H1 (cell line): ENCODE measurements around the gene DIPK1B. TPM values are rescaled to one million over a fixed set of nuclear protein-coding genes. Genes with fewer than 3 reads are reported as not detected.

ENCODE experiments used
- ASH2L ChIP-seq: fragments of 200-600, 300-600 bp; sonication (generic); IDR thresholded peaks from one replicate; pipeline ENCODE4 v1.7.1; 2017; ENCODE audit warnings: low read length
- CEBPB ChIP-seq: IDR thresholded peaks from 2 replicates; pipeline ENCODE4 v1.6.1; 2012; ENCODE audit warnings: low read depth, low read length
- CHD1 ChIP-seq: IDR thresholded peaks from 2 replicates; pipeline ENCODE4 v1.6.1; 2012; ENCODE audit warnings: low read depth, low read length, improper control_type of control experiment
- CTCF ChIP-seq, 3 experiments: IDR thresholded peaks; 1 replicate in 2 of 3; 2 replicates in 1 of 3; pipeline versions ENCODE4 v1.5.1 to v1.6.1; 2011; ENCODE audit warnings: low read length in 3 of 3, mild to moderate bottlenecking in 3 of 3, inconsistent platforms in 2 of 3, low read depth in 1 of 3, moderate library complexity in 1 of 3; ENCODE audit not compliant: insufficient read depth in 1 of 3; ENCODE audit errors: control extremely low read depth in 1 of 3
- FOSL1 ChIP-seq: IDR thresholded peaks from 2 replicates; pipeline ENCODE4 v1.6.1; 2011; ENCODE audit warnings: mild to moderate bottlenecking, low read depth, low read length, moderate library complexity; ENCODE audit not compliant: insufficient read depth
- GTF2F1 ChIP-seq: IDR thresholded peaks from 2 replicates; pipeline ENCODE4 v1.6.1; 2012; ENCODE audit warnings: low read depth, low read length, improper control_type of control experiment, borderline replicate concordance
- HDAC2 ChIP-seq, 2 experiments: fragments of 300-600 bp in 1 of 2; sonication (generic) in 1 of 2; IDR thresholded peaks; 2 replicates each; pipeline ENCODE4 v1.6.1; 2011 to 2012; ENCODE audit warnings: low read depth in 2 of 2, low read length in 2 of 2, mild to moderate bottlenecking in 2 of 2, moderate library complexity in 2 of 2, borderline replicate concordance in 1 of 2, inconsistent platforms in 1 of 2
- JUN ChIP-seq: IDR thresholded peaks from 2 replicates; pipeline ENCODE4 v1.6.1; 2011; ENCODE audit warnings: low read depth, mild to moderate bottlenecking, improper control_type of control experiment, low read length
- JUND ChIP-seq: IDR thresholded peaks from 2 replicates; pipeline ENCODE4 v1.6.1; 2011; ENCODE audit warnings: mild to moderate bottlenecking, improper control_type of control experiment, low read length
- MAX ChIP-seq: IDR thresholded peaks from 2 replicates; pipeline ENCODE4 v1.6.1; 2012; ENCODE audit warnings: inconsistent platforms
- NRF1 ChIP-seq: IDR thresholded peaks from 2 replicates; pipeline ENCODE4 v1.6.1; 2011; ENCODE audit warnings: mild to moderate bottlenecking, low read depth, low read length, improper control_type of control experiment
- POLR2A ChIP-seq, 2 experiments: IDR thresholded peaks; 1 replicate in 1 of 2; 2 replicates in 1 of 2; pipeline ENCODE4 v1.6.1; 2011; ENCODE audit warnings: low read depth in 2 of 2, low read length in 2 of 2, mild to moderate bottlenecking in 2 of 2; ENCODE audit errors: control extremely low read depth in 1 of 2
- POLR2AphosphoS5 ChIP-seq: IDR thresholded peaks from 2 replicates; pipeline ENCODE4 v1.6.1; 2011; ENCODE audit warnings: low read depth, low read length
- POU5F1 ChIP-seq: IDR thresholded peaks from 2 replicates; pipeline ENCODE4 v1.6.1; 2011; ENCODE audit warnings: low read depth, mild to moderate bottlenecking, low read length, moderate library complexity
- RAD21 ChIP-seq, 2 experiments: IDR thresholded peaks in 1 of 2; conservative IDR thresholded peaks in 1 of 2; 2 replicates each; pipeline ENCODE4 v1.6.1; 2011; ENCODE audit warnings: low read depth in 2 of 2, low read length in 2 of 2, improper control_type of control experiment in 1 of 2, inconsistent platforms in 1 of 2, mild to moderate bottlenecking in 1 of 2, moderate library complexity in 1 of 2
- RNF2 ChIP-seq: fragments of 200-900, 300-1000 bp; sonication (generic); IDR thresholded peaks from 2 replicates; pipeline ENCODE4 v1.7.1; 2016; ENCODE audit warnings: borderline replicate concordance, low read depth, mild to moderate bottlenecking, antibody characterized with exemption, low read length; ENCODE audit not compliant: poor library complexity, severe bottlenecking; ENCODE audit errors: missing control alignments
- RXRA ChIP-seq: IDR thresholded peaks from 2 replicates; pipeline ENCODE4 v1.6.1; 2011; ENCODE audit warnings: low read depth, mild to moderate bottlenecking, low read length, moderate library complexity; ENCODE audit not compliant: insufficient read depth
- SP1 ChIP-seq: IDR thresholded peaks from 2 replicates; pipeline ENCODE4 v1.6.1; 2011; ENCODE audit warnings: low read depth, low read length
- SRF ChIP-seq: IDR thresholded peaks from 2 replicates; pipeline ENCODE4 v1.6.1; 2011; ENCODE audit warnings: mild to moderate bottlenecking, low read depth, low read length, moderate library complexity
- TAF7 ChIP-seq: optimal IDR thresholded peaks from 2 replicates; pipeline ENCODE3; 2011; ENCODE audit warnings: low read depth, mild to moderate bottlenecking, inconsistent platforms, low read length, moderate library complexity, borderline replicate concordance
- TBP ChIP-seq: IDR thresholded peaks from 2 replicates; pipeline ENCODE4 v1.6.1; 2011; ENCODE audit warnings: low read depth, low read length, improper control_type of control experiment
- TCF12 ChIP-seq: IDR thresholded peaks from 2 replicates; pipeline ENCODE4 v1.6.1; 2011; ENCODE audit warnings: low read depth, mild to moderate bottlenecking, low read length
- TEAD4 ChIP-seq: IDR thresholded peaks from 2 replicates; pipeline ENCODE4 v1.6.1; 2012; ENCODE audit warnings: low read depth, low read length, inconsistent platforms, mixed read lengths
- polyA plus RNA-seq, 7 experiments: library from polyadenylated mRNA; depleted of rRNA in 3 of 7; stranded (reverse) in 5 of 7; unstranded in 2 of 7; fragments of >200 nt in 5 of 7; fragments of 200-250 nt in 2 of 7; gene quantifications; 1 replicate in 5 of 7; 2 replicates in 1 of 7; 4 replicates in 1 of 7; pipeline versions ENCODE4 v1.2.1 to v1.2.3, GENCODE V29; 2011 to 2013; ENCODE audit warnings: missing spikeins in 2 of 7, mixed read lengths in 2 of 7
- total RNA-seq: library from RNA; stranded (reverse); fragmentation: NEBNext Ultra II Directional; extraction: Animal tissue kit (Norgen Biotek cat#: 25700); gene quantifications from 2 replicates; pipeline ENCODE4 v1.2.1, GENCODE V29; 2021

Gene DIPK1B
- total and polyA plus RNA-seq, 2 of the 8 experiments (the other 6 are each of a cell fraction or from before 2014, with no cell fraction given), result 32.3 to 64.8 TPM

GRCh38 chr9:136769710-136770191 lies 57.4 kb downstream of the DIPK1B start (continued):
- TF ChIP-seq JUN, result no peak
- no peak for TF ChIP-seq CEBPB
- TF ChIP-seq TEAD4, result no peak
- TF ChIP-seq NRF1, result no peak
- no peak for TF ChIP-seq GTF2F1
- TF ChIP-seq POLR2AphosphoS5, result no peak
- no peak for TF ChIP-seq RNF2
- TF ChIP-seq CTCF (IDR thresholded peaks at IDR 0.05; ENCODE audit: control extremely low read depth in 1 of 3, insufficient read depth in 1 of 3, low read depth in 1 of 3, low read length in 3 of 3), result peak; percentile 57 to 93 (median 72)
- TF ChIP-seq SRF, result no peak
- TF ChIP-seq ASH2L, result no peak
- no peak for TF ChIP-seq TCF12
- no peak for TF ChIP-seq CHD1
- no peak for TF ChIP-seq FOSL1
- no peak for TF ChIP-seq POLR2A (IDR thresholded peaks at IDR 0.05; ENCODE audit: control extremely low read depth in 1 of 2, low read depth in 2 of 2, low read length in 2 of 2)
- TF ChIP-seq POU5F1, result no peak
- no peak for TF ChIP-seq TAF7
- TF ChIP-seq TBP, result no peak
- peak; percentile 88 for TF ChIP-seq MAX
- peak in 1 of 2 experiments; percentile 44; a peak in 1 of 4 replicates for TF ChIP-seq HDAC2 (IDR thresholded peaks at IDR 0.05; ENCODE audit: borderline replicate concordance in 1 of 2, low read depth in 2 of 2, low read length in 2 of 2)
- no peak for TF ChIP-seq JUND
- TF ChIP-seq RAD21 (IDR thresholded peaks at IDR 0.05 in 1 of 2, conservative IDR thresholded peaks at IDR 0.05 in 1 of 2; ENCODE audit: low read depth in 2 of 2, low read length in 2 of 2), result peak in 1 of 2 experiments; percentile 11; a peak in 2 of 4 replicates
- no peak for TF ChIP-seq RXRA
- TF ChIP-seq SP1, result no peak
